Astrocyte of the spinal cord (primary cell): ENCODE measurements around the gene RGL1.
"Not testable (repeated sequence)": the region's sequence is repeated elsewhere in the genome, so short reads cannot be mapped to it uniquely, and the experiment has no call there.

Source experiments
- DNase-seq: peaks from one replicate; pipeline ENCODE4 v3.0.0; 2011; ENCODE audit warnings: low read depth, low spot score
- H3K4me3 ChIP-seq: 2 replicates; pipeline ENCODE4 v1.5.1; 2011; ENCODE audit warnings: low read depth, mild to moderate bottlenecking, low read length, moderate library complexity
- CTCF ChIP-seq: IDR thresholded peaks from 2 replicates; pipeline ENCODE4 v1.5.1; 2012; ENCODE audit warnings: low read depth, mild to moderate bottlenecking, low read length, inconsistent platforms
- in situ Hi-C: cut with HindIII; loops from 2 replicates; pipeline ENCODE4 v1.10.0; 2017; ENCODE audit warnings: low sequenced_read_pairs

RGL1 gene

GRCh38 chr1:183804916-183805841, at the start of gene RGL1:
Gene RGL1, plus strand, starts transcription at chr1:183805120. Its CDS starts 178 bp downstream, at chr1:183805298.
- peak; percentile 64 for DNase-seq
- peak within 1 kb of the TSS; percentile 75 for H3K4me3 ChIP-seq
- in situ Hi-C loops = no loop called here
- TF ChIP-seq CTCF = no peak

- in situ Hi-C loops = no loop called here
- no peak for TF ChIP-seq CTCF
- DNase-seq = no peak
- H3K4me3 ChIP-seq = no peak overlapping the region
Measured at GRCh38 chr1:183756326-183756725, 48.6 kb upstream of the RGL1 start.

- H3K4me3 ChIP-seq = no peak overlapping the region
- peak; percentile 77 for DNase-seq
- in situ Hi-C loops = no loop called here
- TF ChIP-seq CTCF = no peak
Measured at GRCh38 chr1:183757061-183757460, 47.9 kb upstream of the RGL1 start.

- no peak for DNase-seq
Measured at GRCh38 chr1:183758913-183759312, 46.0 kb upstream of the RGL1 start.

GRCh38 chr1:183760661-183761060, 44.3 kb upstream of the RGL1 start:
- H3K4me3 ChIP-seq = no peak overlapping the region
- in situ Hi-C loops = no loop called here
- no peak for TF ChIP-seq CTCF
- DNase-seq = no peak

More at GRCh38 chr1:183758913-183759312, 46.0 kb upstream of the RGL1 start:
- no peak overlapping the region for H3K4me3 ChIP-seq
- in situ Hi-C loops = no loop called here
- TF ChIP-seq CTCF = no peak

- no peak for TF ChIP-seq CTCF
- in situ Hi-C loops = no loop called here
- H3K4me3 ChIP-seq = no peak overlapping the region
- peak; percentile 72 for DNase-seq
Measured at GRCh38 chr1:183761871-183762270, 43.0 kb upstream of the RGL1 start.

- H3K4me3 ChIP-seq, DNase-seq, in situ Hi-C loops: not testable (repeated sequence)
Measured at GRCh38 chr1:183762856-183763255, 42.1 kb upstream of the RGL1 start.
